Suprapubic skin (tissue), 4 donors: ENCODE measurements around the gene CRTC2. TPM values are rescaled to one million over a fixed set of nuclear protein-coding genes. Genes with fewer than 3 reads are reported as not detected.
"Not testable (repeated sequence)": the region's sequence is repeated elsewhere in the genome, so short reads cannot be mapped to it uniquely, and the experiment has no call there.

Experiments
- DNase-seq, 2 donors: peaks; one replicate each; pipeline ENCODE4 v3.0.0-alpha.2; 2019; ENCODE audit warnings: low spot score in 2 of 2
- H3K27ac ChIP-seq: fragments of 200-600 bp; sonication (generic); one replicate; pipeline ENCODE4 v1.5.1; 2019
- H3K27me3 ChIP-seq: fragments of 200-600 bp; sonication (generic); one replicate; pipeline ENCODE4 v1.5.1; 2019
- H3K36me3 ChIP-seq: fragments of 200-600 bp; sonication (generic); one replicate; pipeline ENCODE4 v1.5.1; 2019
- H3K4me1 ChIP-seq: fragments of 200-600 bp; sonication (generic); one replicate; pipeline ENCODE4 v1.5.1; 2019
- H3K4me3 ChIP-seq: fragments of 200-600 bp; sonication (generic); one replicate; pipeline ENCODE4 v1.5.1; 2019; ENCODE audit warnings: mild to moderate bottlenecking
- H3K9me3 ChIP-seq: fragments of 200-600 bp; sonication (generic); one replicate; pipeline ENCODE4 v1.5.1; 2019
- EP300 ChIP-seq: sonication (generic); formaldehyde crosslinking; IDR thresholded peaks from one replicate; pipeline ENCODE4 v1.6.1; 2017; ENCODE audit warnings: antibody characterized with exemption
- POLR2A ChIP-seq, 2 donors: fragments of 450-650 bp; IDR thresholded peaks; one replicate each; pipeline ENCODE4 v1.6.1; 2017; ENCODE audit warnings: antibody characterized with exemption in 2 of 2, mild to moderate bottlenecking in 2 of 2, moderate library complexity in 2 of 2
- POLR2AphosphoS5 ChIP-seq, 3 donors: sonication (generic); formaldehyde crosslinking; IDR thresholded peaks; one replicate each; pipeline ENCODE4 v1.6.1; 2017; ENCODE audit warnings: antibody characterized with exemption in 3 of 3
- WGBS: methylation state at CpG from one replicate; pipeline ENCODE4 v1.1.5; 2018; 5-methylcytosine and 5-hydroxymethylcytosine counted together
- total RNA-seq, 4 donors: library from RNA; depleted of rRNA; stranded (reverse); fragments of >200 nt; gene quantifications; one replicate each; pipeline ENCODE4 v1.1.0, GENCODE V29; 2016
- TF ChIP-seq, protein P1 (sequence below), 2 donors: fragments of 200-600 bp in 1 of 2; fragments of 450-650 bp in 1 of 2; sonication (generic) in 1 of 2; IDR thresholded peaks; one replicate each; pipeline ENCODE4 v1.5.1; 2016 to 2019; ENCODE audit warnings: antibody characterized with exemption in 2 of 2, mild to moderate bottlenecking in 1 of 2, moderate library complexity in 1 of 2

CRTC2 gene
- 10 to 100 TPM; 19.3 to 36.2 (median 24.5) TPM for total RNA-seq

DNA sequence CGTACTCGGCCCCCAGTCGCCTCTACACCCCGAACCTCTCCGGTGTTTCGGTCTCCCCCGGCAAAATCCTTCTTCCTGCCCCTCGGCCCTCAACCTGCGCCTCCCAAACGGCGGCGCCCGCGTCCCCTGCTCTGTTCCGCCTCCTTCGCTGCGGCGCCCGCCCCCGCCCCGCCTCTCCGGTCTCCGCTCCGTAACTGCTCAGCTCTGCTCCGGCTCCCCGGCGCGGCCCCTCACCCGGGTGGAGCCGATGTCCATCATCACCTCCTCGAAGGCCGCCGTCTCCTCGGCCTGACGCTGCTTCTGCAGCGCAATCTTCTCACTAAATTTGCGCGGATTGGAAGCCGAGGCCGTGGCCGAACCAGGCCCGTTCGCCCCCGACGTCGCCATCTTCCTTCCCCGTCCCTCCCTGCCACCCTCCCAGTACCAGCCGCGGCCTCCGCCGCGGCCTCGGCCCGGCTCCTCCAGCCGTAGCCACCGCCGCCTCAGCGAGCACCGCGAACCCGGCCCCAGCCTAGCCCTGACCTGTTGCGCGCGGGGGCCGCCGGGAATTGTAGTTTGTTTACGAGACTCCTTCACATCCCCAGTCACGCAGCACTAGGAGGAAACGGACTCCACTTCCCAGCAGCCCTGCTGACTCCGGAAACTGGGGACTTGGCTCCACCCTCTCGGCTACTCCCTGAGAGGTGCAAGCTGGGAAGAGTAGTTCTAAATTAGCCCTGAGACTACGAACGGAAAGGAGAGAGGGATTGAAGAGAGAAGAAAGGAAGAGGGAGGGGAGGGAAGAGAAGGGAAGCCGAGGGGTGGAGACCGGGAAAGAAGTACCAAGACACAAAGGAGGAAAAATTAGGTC is at the start of gene CRTC2:
Gene CRTC2 (minus strand): TSS at position 502 of the 850 bp plus-strand sequence. CDS start 115 bp downstream, at position 387.
- TF ChIP-seq EP300 (no peak), POLR2A (IDR thresholded peaks at IDR 0.05) (peak in 1 of 2 donors; percentile 70), POLR2AphosphoS5 (IDR thresholded peaks at IDR 0.05) (peak in 2 of 3 donors; percentile 42 to 46)
- TF ChIP-seq, protein P1, sequence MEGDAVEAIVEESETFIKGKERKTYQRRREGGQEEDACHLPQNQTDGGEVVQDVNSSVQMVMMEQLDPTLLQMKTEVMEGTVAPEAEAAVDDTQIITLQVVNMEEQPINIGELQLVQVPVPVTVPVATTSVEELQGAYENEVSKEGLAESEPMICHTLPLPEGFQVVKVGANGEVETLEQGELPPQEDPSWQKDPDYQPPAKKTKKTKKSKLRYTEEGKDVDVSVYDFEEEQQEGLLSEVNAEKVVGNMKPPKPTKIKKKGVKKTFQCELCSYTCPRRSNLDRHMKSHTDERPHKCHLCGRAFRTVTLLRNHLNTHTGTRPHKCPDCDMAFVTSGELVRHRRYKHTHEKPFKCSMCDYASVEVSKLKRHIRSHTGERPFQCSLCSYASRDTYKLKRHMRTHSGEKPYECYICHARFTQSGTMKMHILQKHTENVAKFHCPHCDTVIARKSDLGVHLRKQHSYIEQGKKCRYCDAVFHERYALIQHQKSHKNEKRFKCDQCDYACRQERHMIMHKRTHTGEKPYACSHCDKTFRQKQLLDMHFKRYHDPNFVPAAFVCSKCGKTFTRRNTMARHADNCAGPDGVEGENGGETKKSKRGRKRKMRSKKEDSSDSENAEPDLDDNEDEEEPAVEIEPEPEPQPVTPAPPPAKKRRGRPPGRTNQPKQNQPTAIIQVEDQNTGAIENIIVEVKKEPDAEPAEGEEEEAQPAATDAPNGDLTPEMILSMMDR (IDR thresholded peaks at IDR 0.05) = no peak
- peak; percentile 99 to 100 for DNase-seq
- Histone ChIP-seq H3K9me3 (no peaks in the 10 kb centered on the region), H3K27me3 (no peaks in the 10 kb centered on the region), H3K27ac (peak within 1 kb of the TSS; percentile 92), H3K4me1 (peaks cover 68% of the 10 kb centered on the region), H3K36me3 (peaks cover 31% of the 10 kb centered on the region), H3K4me3 (peak within 1 kb of the TSS; percentile 96)
- WGBS = 1% methylated on average over 28 of the region's 75 CpGs

DNA sequence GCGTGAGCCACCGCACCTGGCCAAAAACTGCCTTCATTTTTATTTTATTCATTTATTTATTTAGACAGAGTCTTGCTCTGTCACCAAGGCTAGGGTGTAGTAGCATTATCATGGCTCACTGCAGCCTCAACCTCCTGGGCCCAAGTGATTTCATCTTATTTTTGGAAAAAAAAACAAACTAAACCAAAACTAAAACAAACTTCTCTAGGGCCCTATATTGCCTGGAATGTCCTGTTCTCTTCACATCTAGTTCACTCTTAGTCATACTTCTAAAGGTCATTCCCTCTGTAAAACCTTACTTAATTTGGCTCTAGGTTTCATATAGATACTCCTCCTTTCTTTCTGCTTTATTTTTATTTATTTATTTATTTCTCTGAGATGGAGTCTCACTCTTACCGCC is 47.7 kb upstream of the CRTC2 start:
- Histone ChIP-seq H3K9me3 (no peaks in the 10 kb centered on the region), H3K27ac (no peak overlapping the region), H3K27me3 (no peaks in the 10 kb centered on the region), H3K4me3 (no peak overlapping the region), H3K4me1 (no peaks in the 10 kb centered on the region), H3K36me3 (no peaks in the 10 kb centered on the region)
- WGBS = 93% methylated on average over 3 of the region's 3 CpGs
- no peak for TF ChIP-seq EP300
- TF ChIP-seq, protein P1 (IDR thresholded peaks at IDR 0.05) = no peak
- TF ChIP-seq POLR2A (IDR thresholded peaks at IDR 0.05) = no peak
- TF ChIP-seq POLR2AphosphoS5 (IDR thresholded peaks at IDR 0.05) = no peak
- DNase-seq = no peak

DNA sequence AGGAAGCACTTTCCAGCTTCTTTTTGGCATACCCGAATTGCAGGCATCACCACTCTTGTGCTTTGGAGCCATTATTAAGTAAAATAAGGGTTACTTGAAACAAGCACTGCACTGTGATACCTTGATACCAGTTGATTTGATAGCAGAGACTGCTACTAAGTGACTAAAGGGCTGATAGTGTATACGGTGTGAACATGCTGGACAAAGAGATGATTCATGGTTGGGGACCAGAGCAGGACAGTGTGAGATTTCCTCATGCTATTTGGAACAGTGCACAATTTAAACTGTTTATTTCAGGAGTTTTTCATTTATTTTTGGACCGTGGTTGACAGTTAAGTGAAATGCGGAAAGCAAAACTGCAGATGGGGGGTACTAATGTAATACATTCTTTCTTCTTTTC is 42.0 kb upstream of the CRTC2 start:
- TF ChIP-seq EP300 = no peak
- TF ChIP-seq, protein P1 (IDR thresholded peaks at IDR 0.05) = no peak
- no peak for TF ChIP-seq POLR2A (IDR thresholded peaks at IDR 0.05)
- no peak for TF ChIP-seq POLR2AphosphoS5 (IDR thresholded peaks at IDR 0.05)
- H3K27ac ChIP-seq = no peak overlapping the region
- H3K4me3 ChIP-seq = no peak overlapping the region
- no peaks in the 10 kb centered on the region for H3K4me1 ChIP-seq
- WGBS = 78% methylated on average over 4 of the region's 4 CpGs
- H3K36me3 ChIP-seq = no peaks in the 10 kb centered on the region
- no peaks in the 10 kb centered on the region for H3K27me3 ChIP-seq
- no peak for DNase-seq
- no peaks in the 10 kb centered on the region for H3K9me3 ChIP-seq

- not testable (repeated sequence) for H3K27me3 ChIP-seq, H3K9me3 ChIP-seq, H3K27ac ChIP-seq, DNase-seq, H3K4me3 ChIP-seq
- H3K36me3 ChIP-seq = peaks cover 27% of the 10 kb centered on the region
- WGBS = 96% methylated on average over 10 of the region's 10 CpGs
- peaks cover 16% of the 10 kb centered on the region for H3K4me1 ChIP-seq
Measured at GRCh38 chr1:153996882-153997281, 38.5 kb upstream of the CRTC2 start.

- WGBS = 93% methylated on average over 11 of the region's 11 CpGs
- TF ChIP-seq, protein P1 (IDR thresholded peaks at IDR 0.05) = no peak
- TF ChIP-seq POLR2AphosphoS5 (IDR thresholded peaks at IDR 0.05) (no peak), EP300 (no peak), POLR2A (IDR thresholded peaks at IDR 0.05) (no peak)
- H3K4me3 ChIP-seq = no peak overlapping the region
Measured at GRCh38 chr1:153995640-153996039, 37.2 kb upstream of the CRTC2 start.

More at GRCh38 chr1:153995640-153996039, 37.2 kb upstream of the CRTC2 start:
- no peak for DNase-seq
- H3K9me3 ChIP-seq = no peaks in the 10 kb centered on the region
- H3K4me1 ChIP-seq = peaks cover 24% of the 10 kb centered on the region
- H3K27me3 ChIP-seq = no peaks in the 10 kb centered on the region
- peaks cover 29% of the 10 kb centered on the region for H3K36me3 ChIP-seq
- H3K27ac ChIP-seq = no peak overlapping the region
